Glutamatergic neuron (in vitro differentiated cells): Measurements from ENCODE around the gene GNPDA2. TPM values are rescaled to one million over a fixed set of nuclear protein-coding genes. Genes with fewer than 3 reads are reported as not detected.

Experiments
- DNase-seq: peaks from one replicate; pipeline ENCODE4 v3.0.0; 2022
- H3K27ac Mint-ChIP-seq: one replicate; pipeline ENCODE4 v1.8.0; 2020; ENCODE audit warnings: mild to moderate bottlenecking, mixed read lengths, inconsistent platforms; ENCODE audit not compliant: unreplicated experiment
- H3K27me3 Mint-ChIP-seq: one replicate; pipeline ENCODE4 v1.8.0; 2020; ENCODE audit warnings: mild to moderate bottlenecking, moderate library complexity, mixed read lengths, inconsistent platforms; ENCODE audit not compliant: unreplicated experiment
- H3K36me3 Mint-ChIP-seq: one replicate; pipeline ENCODE4 v1.8.0; 2020; ENCODE audit warnings: mild to moderate bottlenecking, mixed read lengths, inconsistent platforms; ENCODE audit not compliant: unreplicated experiment
- H3K4me1 Mint-ChIP-seq: one replicate; pipeline ENCODE4 v1.8.0; 2020; ENCODE audit warnings: mild to moderate bottlenecking, low read depth, mixed read lengths, inconsistent platforms; ENCODE audit not compliant: unreplicated experiment
- H3K4me3 Mint-ChIP-seq: one replicate; pipeline ENCODE4 v1.8.0; 2020; ENCODE audit warnings: mild to moderate bottlenecking, mixed read lengths, inconsistent platforms; ENCODE audit not compliant: unreplicated experiment
- H3K9me3 Mint-ChIP-seq: one replicate; pipeline ENCODE4 v1.8.0; 2020; ENCODE audit warnings: mild to moderate bottlenecking, moderate library complexity, mixed read lengths, inconsistent platforms; ENCODE audit not compliant: unreplicated experiment
- CTCF ChIP-seq: fragments of 200-600 bp; sonication (generic); IDR thresholded peaks from one replicate; pipeline ENCODE4 v1.5.0; 2021; ENCODE audit not compliant: partially characterized antibody, unreplicated experiment
- total RNA-seq: library from RNA; stranded (reverse); fragmentation: NEBNext Ultra II Directional; extraction: Animal tissue kit (Norgen Biotek cat#: 25700); gene quantifications from one replicate; pipeline ENCODE4 v1.2.1, GENCODE V29; 2021; ENCODE audit not compliant: unreplicated experiment

Gene GNPDA2
- total RNA-seq, 1 donor from 2014 or later: 10.1 TPM

GRCh38 chr4:44662623-44663005 lies 63.7 kb downstream of the GNPDA2 start:
- Mint-ChIP-seq H3K36me3 (no peaks in the 10 kb centered on the region), H3K27ac (no peak overlapping the region), H3K9me3 (no peaks in the 10 kb centered on the region), H3K27me3 (no peaks in the 10 kb centered on the region), H3K4me3 (no peak overlapping the region), H3K4me1 (no peaks in the 10 kb centered on the region)
- DNase-seq: no peak
- TF ChIP-seq CTCF: no peak

- no peaks in the 10 kb centered on the region for H3K4me1 Mint-ChIP-seq
- no peak for DNase-seq
- H3K27ac Mint-ChIP-seq: no peak overlapping the region
- H3K36me3 Mint-ChIP-seq: no peaks in the 10 kb centered on the region
- H3K9me3 Mint-ChIP-seq: no peaks in the 10 kb centered on the region
- TF ChIP-seq CTCF: no peak
- no peak overlapping the region for H3K4me3 Mint-ChIP-seq
- H3K27me3 Mint-ChIP-seq: no peaks in the 10 kb centered on the region
Measured at GRCh38 chr4:44661940-44662622, 64.3 kb downstream of the GNPDA2 start.

- Mint-ChIP-seq H3K36me3 (no peaks in the 10 kb centered on the region), H3K27ac (no peak overlapping the region), H3K27me3 (no peaks in the 10 kb centered on the region), H3K4me1 (no peaks in the 10 kb centered on the region), H3K4me3 (no peak overlapping the region), H3K9me3 (no peaks in the 10 kb centered on the region)
- no peak for TF ChIP-seq CTCF
- DNase-seq: no peak
Measured at GRCh38 chr4:44660396-44660795, 66.0 kb downstream of the GNPDA2 start.

GRCh38 chr4:44652002-44652401 lies 74.4 kb downstream of the GNPDA2 start:
- Mint-ChIP-seq H3K36me3 (no peaks in the 10 kb centered on the region), H3K27ac (no peak overlapping the region)

More at GRCh38 chr4:44652002-44652401, 74.4 kb downstream of the GNPDA2 start:
- H3K4me3 Mint-ChIP-seq: no peak overlapping the region
- no peak for TF ChIP-seq CTCF
- no peak for DNase-seq
- H3K4me1 Mint-ChIP-seq: no peaks in the 10 kb centered on the region
- H3K27me3 Mint-ChIP-seq: no peaks in the 10 kb centered on the region
- no peaks in the 10 kb centered on the region for H3K9me3 Mint-ChIP-seq

Other genes with a start within 250 kb of the GNPDA2 start
- gene YIPF7, start 74.9 kb downstream of the GNPDA2 start, total RNA-seq: not detected
- gene GUF1, start 48.1 kb downstream of the GNPDA2 start, total RNA-seq: 26.3 TPM